H9 (cell line): Measurements from ENCODE around the gene TOGARAM1. TPM values are rescaled to one million over a fixed set of nuclear protein-coding genes. Genes with fewer than 3 reads are reported as not detected.

ENCODE experiments used
- DNase-seq: peaks from one replicate; pipeline ENCODE4 v3.0.0-alpha.2; 2017
- H2AFZ ChIP-seq: one replicate; pipeline ENCODE4 v1.6.1; 2013; ENCODE audit warnings: mild to moderate bottlenecking, low read length, control low read depth, moderate library complexity
- H2AK5ac ChIP-seq: 2 replicates; pipeline ENCODE4 v1.6.1; 2013; ENCODE audit warnings: low read length, control low read depth, mixed read lengths; ENCODE audit not compliant: insufficient read length
- H2BK120ac ChIP-seq: one replicate; pipeline ENCODE4 v1.6.1; 2013; ENCODE audit warnings: low read depth, mild to moderate bottlenecking, low read length, control low read depth, inconsistent platforms; ENCODE audit not compliant: poor library complexity, severe bottlenecking
- H2BK12ac ChIP-seq: 2 replicates; pipeline ENCODE4 v1.6.1; 2013; ENCODE audit warnings: low read length, control low read depth, mixed read lengths, low read depth; ENCODE audit not compliant: insufficient read length
- H2BK15ac ChIP-seq: 2 replicates; pipeline ENCODE4 v1.6.1; 2013; ENCODE audit warnings: low read depth, low read length, control low read depth
- H2BK20ac ChIP-seq: one replicate; pipeline ENCODE4 v1.6.1; 2013; ENCODE audit warnings: low read depth, mild to moderate bottlenecking, low read length, control low read depth, inconsistent platforms; ENCODE audit not compliant: poor library complexity, severe bottlenecking
- H2BK5ac ChIP-seq: 2 replicates; pipeline ENCODE4 v1.6.1; 2013; ENCODE audit warnings: low read length, control low read depth, mixed read lengths; ENCODE audit not compliant: insufficient read length
- H3K14ac ChIP-seq: 2 replicates; pipeline ENCODE4 v1.6.1; 2013; ENCODE audit warnings: low read length, control low read depth; ENCODE audit not compliant: insufficient read depth
- H3K18ac ChIP-seq: 2 replicates; pipeline ENCODE4 v1.6.1; 2013; ENCODE audit warnings: low read depth, mild to moderate bottlenecking, mixed read lengths, low read length, control low read depth; ENCODE audit not compliant: insufficient read length
- H3K23ac ChIP-seq: 2 replicates; pipeline ENCODE4 v1.6.1; 2013; ENCODE audit warnings: low read length, control low read depth, mixed read lengths, low read depth; ENCODE audit not compliant: insufficient read length
- H3K23me2 ChIP-seq: 2 replicates; pipeline ENCODE4 v1.6.1; 2013; ENCODE audit warnings: low read depth, mild to moderate bottlenecking, mixed read lengths, low read length, control low read depth; ENCODE audit not compliant: insufficient read length, poor library complexity, severe bottlenecking
- H3K27ac ChIP-seq: 2 replicates; pipeline ENCODE4 v1.5.1; 2013; ENCODE audit warnings: low read length, control low read depth, mixed read lengths, low read depth; ENCODE audit not compliant: insufficient read length
- H3K27me3 ChIP-seq: 2 replicates; pipeline ENCODE4 v1.6.1; 2013; ENCODE audit warnings: low read length, control low read depth, inconsistent platforms; ENCODE audit not compliant: insufficient read depth
- H3K4ac ChIP-seq: 2 replicates; pipeline ENCODE4 v1.6.1; 2013; ENCODE audit warnings: low read depth, mild to moderate bottlenecking, control low read depth, inconsistent platforms, low read length, moderate library complexity
- H3K4me1 ChIP-seq: 2 replicates; pipeline ENCODE4 v1.6.1; 2013; ENCODE audit warnings: low read length, control low read depth, inconsistent platforms; ENCODE audit not compliant: insufficient read depth
- H3K4me2 ChIP-seq: 2 replicates; pipeline ENCODE4 v1.6.1; 2013; ENCODE audit warnings: low read length, control low read depth, mixed read lengths; ENCODE audit not compliant: insufficient read length, insufficient read depth
- H3K56ac ChIP-seq: 2 replicates; pipeline ENCODE4 v1.6.1; 2013; ENCODE audit warnings: low read depth, mild to moderate bottlenecking, mixed read lengths, low read length, control low read depth; ENCODE audit not compliant: insufficient read length
- H3K79me1 ChIP-seq: 2 replicates; pipeline ENCODE4 v1.6.1; 2013; ENCODE audit warnings: low read depth, mild to moderate bottlenecking, moderate library complexity, low read length, control low read depth, inconsistent platforms; ENCODE audit not compliant: insufficient read depth, poor library complexity, severe bottlenecking
- H3K79me2 ChIP-seq: 2 replicates; pipeline ENCODE4 v1.6.1; 2013; ENCODE audit warnings: low read length, control low read depth, inconsistent platforms; ENCODE audit not compliant: insufficient read depth
- H3K9ac ChIP-seq: 2 replicates; pipeline ENCODE4 v1.6.1; 2013; ENCODE audit warnings: low read length, control low read depth, mixed read lengths; ENCODE audit not compliant: insufficient read length; ENCODE audit errors: extremely low read depth
- H3K9me3 ChIP-seq: one replicate; pipeline ENCODE4 v1.6.1; 2013; ENCODE audit warnings: low read depth, low read length, inconsistent platforms; ENCODE audit not compliant: control insufficient read depth
- H3T11ph ChIP-seq: one replicate; pipeline ENCODE4 v1.6.1; 2013; ENCODE audit warnings: mild to moderate bottlenecking, low read length, control low read depth, inconsistent platforms
- H4K20me1 ChIP-seq: one replicate; pipeline ENCODE4 v1.6.1; 2013; ENCODE audit not compliant: control insufficient read depth, insufficient read length, insufficient read depth
- H4K5ac ChIP-seq: 2 replicates; pipeline ENCODE4 v1.6.1; 2013; ENCODE audit warnings: low read depth, mild to moderate bottlenecking, mixed read lengths, low read length, control low read depth; ENCODE audit not compliant: insufficient read length
- H4K8ac ChIP-seq: replicated peaks from 2 replicates; pipeline ENCODE4 v1.6.1; 2013; ENCODE audit warnings: low read length, control low read depth, mixed read lengths, low read depth; ENCODE audit not compliant: insufficient read length
- H4K91ac ChIP-seq: 2 replicates; pipeline ENCODE4 v1.6.1; 2013; ENCODE audit warnings: low read depth, mild to moderate bottlenecking, moderate library complexity, mixed read lengths, low read length, control low read depth; ENCODE audit not compliant: insufficient read length
- H3K27ac Mint-ChIP-seq, 3 experiments: 2 replicates in 2 of 3; 3 replicates in 1 of 3; pipeline ENCODE4 v1.8.0; 2020 to 2021; ENCODE audit warnings: mixed read lengths in 3 of 3, mild to moderate bottlenecking in 1 of 3, moderate library complexity in 1 of 3
- H3K27me3 Mint-ChIP-seq: 2 replicates; pipeline ENCODE4 v1.8.0; 2021; ENCODE audit warnings: low read depth, mild to moderate bottlenecking, moderate library complexity, mixed read lengths
- H3K36me3 Mint-ChIP-seq, 3 experiments: 2 replicates in 2 of 3; 3 replicates in 1 of 3; pipeline ENCODE4 v1.8.0; 2020 to 2021; ENCODE audit warnings: low read depth in 3 of 3, mixed read lengths in 3 of 3; ENCODE audit not compliant: insufficient read depth in 1 of 3
- H3K4me1 Mint-ChIP-seq, 2 experiments: 2 replicates each; pipeline ENCODE4 v1.8.0; 2020; ENCODE audit warnings: mixed read lengths in 2 of 2
- H3K4me3 Mint-ChIP-seq, 2 experiments: 2 replicates in 1 of 2; 3 replicates in 1 of 2; pipeline ENCODE4 v1.8.0; 2020 to 2021; ENCODE audit warnings: mild to moderate bottlenecking in 2 of 2, mixed read lengths in 2 of 2, moderate library complexity in 1 of 2
- H3K9me3 Mint-ChIP-seq, 2 experiments: 2 replicates in 1 of 2; 3 replicates in 1 of 2; pipeline ENCODE4 v1.8.0; 2020; ENCODE audit warnings: mild to moderate bottlenecking in 2 of 2, mixed read lengths in 2 of 2, moderate library complexity in 1 of 2
- CTCF ChIP-seq: fragments of 200-600 bp; sonication (generic); conservative IDR thresholded peaks from 3 replicates; pipeline ENCODE4 v1.8.0; 2021; ENCODE audit warnings: antibody characterized with exemption, mild to moderate bottlenecking
- WGBS: extraction: QIAGEN DNeasy Blood & Tissue Kit; methylation state at CpG from one replicate; pipeline ENCODE4 v1.1.7; 2013; ENCODE audit warnings: missing lambda C conversion rate, low lambda C conversion rate, mixed read lengths; ENCODE audit not compliant: insufficient read length; ENCODE audit errors: extremely low coverage; 5-methylcytosine and 5-hydroxymethylcytosine counted together
- total RNA-seq: library from RNA; stranded (reverse); gene quantifications from 2 replicates; pipeline ENCODE4 v1.2.1, GENCODE V29; 2021

Gene TOGARAM1
- total RNA-seq, 1 experiment from 2014 or later, result 11.4 TPM

GRCh38 chr14:45070215-45070614, 108.2 kb downstream of the TOGARAM1 start:
- H3K4me1 Mint-ChIP-seq, result no peaks in the 10 kb centered on the region
- H3K27me3 Mint-ChIP-seq, result no peaks in the 10 kb centered on the region
- H2AK5ac ChIP-seq, result no peak overlapping the region
- no peaks in the 10 kb centered on the region for H3K27me3 ChIP-seq
- no peak for TF ChIP-seq CTCF
- H3K9me3 Mint-ChIP-seq, result no peaks in the 10 kb centered on the region
- no peaks in the 10 kb centered on the region for H3K9me3 ChIP-seq
- no peaks in the 10 kb centered on the region for H3K79me2 ChIP-seq
- H3K23ac ChIP-seq, result no peak overlapping the region
- H2BK120ac ChIP-seq, result no peak overlapping the region
- no peak for DNase-seq
- H3K36me3 Mint-ChIP-seq, result peaks cover 2 to 9% (median 5%) of the 10 kb centered on the region in 3 experiments; a peak in 5 of 7 replicates
- no peak overlapping the region for H4K8ac ChIP-seq
- no peak overlapping the region for H4K5ac ChIP-seq
- no peak overlapping the region for H4K91ac ChIP-seq
- H3K4me2 ChIP-seq, result no peak overlapping the region
- no peaks in the 10 kb centered on the region for H3K79me1 ChIP-seq
- no CpG with 5 or more reads among the region's 1 CpG for WGBS
- H4K20me1 ChIP-seq, result no peaks in the 10 kb centered on the region
- no peak overlapping the region for H3K4ac ChIP-seq
- H3K14ac ChIP-seq, result no peak overlapping the region
- H3K23me2 ChIP-seq, result no peaks in the 10 kb centered on the region
- H2BK20ac ChIP-seq, result no peak overlapping the region
- H3K18ac ChIP-seq, result no peak overlapping the region
- no peak overlapping the region for H3K27ac ChIP-seq
- no peak overlapping the region for H3K4me3 Mint-ChIP-seq
- no peaks in the 10 kb centered on the region for H3K4me1 ChIP-seq
- no peak overlapping the region for H2AFZ ChIP-seq
- no peak overlapping the region for H3K56ac ChIP-seq
- no peak overlapping the region for H3K27ac Mint-ChIP-seq
- no peak overlapping the region for H3T11ph ChIP-seq
- no peak overlapping the region for H2BK12ac ChIP-seq
- no peak overlapping the region for H3K9ac ChIP-seq
- no peak overlapping the region for H2BK5ac ChIP-seq
- no peak overlapping the region for H2BK15ac ChIP-seq
